Measurements from ENCODE around the gene DDA1. TPM values are rescaled to one million over a fixed set of nuclear protein-coding genes. Genes with fewer than 3 reads are reported as not detected.

DDA1 gene
- total RNA-seq (2021) (36.2 to 42.8 TPM (median 37.0 TPM) in 3 replicates), Bru-seq, nascent RNA (percentile 66 among the genes with signal in this experiment)
- long read RNA-seq, experiment 1, full-length matches to known transcripts: 114 of 131 reads
- long read RNA-seq, experiment 1, partial matches to known transcripts: 6 of 131 reads
- long read RNA-seq, experiment 1, other reads (novel, unspliced or antisense): 11 of 131 reads
- long read RNA-seq, experiment 2, full-length matches to known transcripts: 32 of 46 reads
- long read RNA-seq, experiment 2, partial matches to known transcripts: 2 of 46 reads
- long read RNA-seq, experiment 2, other reads (novel, unspliced or antisense): 12 of 46 reads
- long read RNA-seq, experiment 3, full-length matches to known transcripts: 150 of 169 reads
- long read RNA-seq, experiment 3, partial matches to known transcripts: 2 of 169 reads
- long read RNA-seq, experiment 3, other reads (novel, unspliced or antisense): 17 of 169 reads

- peak; percentile 85 for ATAC-seq
- peaks cover 31% of the 10 kb centered on the region for H3K4me1 Mint-ChIP-seq
- peaks cover 8% of the 10 kb centered on the region for H3K36me3 Mint-ChIP-seq
- POLR2A ChIA-PET: interaction anchor here (0.5 to 2.4 kb wide), 14 partner anchors 12 to 185 kb away, joined by 3 to 10 read pairs (median 5); partner anchors contain the start of genes ANO8, BABAM1 and USE1
- H3K27me3 Mint-ChIP-seq (ENCODE audit: low read depth): no peaks in the 10 kb centered on the region
- CTCF ChIA-PET: interaction anchor here (0.6 to 3.1 kb wide), 21 partner anchors 12 to 868 kb away, joined by 3 to 35 read pairs (median 4); partner anchors contain the start of genes BABAM1, MVB12A and OCEL1
- TF ChIP-seq MLX (CRISPR knock-in tag; IDR thresholded peaks at IDR 0.05) (no peak), NR2C2 (CRISPR knock-in tag; IDR thresholded peaks at IDR 0.05) (peak; percentile 97), SP1 (CRISPR knock-in tag; conservative IDR thresholded peaks at IDR 0.05) (peak; percentile 97), ETV6 (CRISPR knock-in tag; IDR thresholded peaks at IDR 0.05) (peak; percentile 28; the same call in 1 of the 2 replicates), ZMAT4 (CRISPR knock-in tag; IDR thresholded peaks at IDR 0.05) (no peak), PRDM15 (CRISPR knock-in tag; IDR thresholded peaks at IDR 0.05) (no peak), FOXK1 (CRISPR knock-in tag; IDR thresholded peaks at IDR 0.05) (peak; percentile 82), ZNF671 (CRISPR knock-in tag; IDR thresholded peaks at IDR 0.05) (no peak), FOXP4 (CRISPR knock-in tag; IDR thresholded peaks at IDR 0.05) (0 out of 2 replicates have a peak, but pooled peaks have one; percentile 33), KAT7 (CRISPR knock-in tag; IDR thresholded peaks at IDR 0.05; ENCODE audit: borderline replicate concordance) (0 out of 2 replicates have a peak, but pooled peaks have one; percentile 48), GABPB1 (CRISPR knock-in tag; IDR thresholded peaks at IDR 0.05) (peak; percentile 61; the same call in 1 of the 2 replicates), NFE2L1 (CRISPR knock-in tag; IDR thresholded peaks at IDR 0.05) (no peak), ZNF121 (CRISPR knock-in tag; IDR thresholded peaks at IDR 0.05) (no peak), ZNF396 (CRISPR knock-in tag; IDR thresholded peaks at IDR 0.05; ENCODE audit: borderline replicate concordance) (no peak), JUN (CRISPR knock-in tag; IDR thresholded peaks at IDR 0.05) (no peak), NFYB (CRISPR knock-in tag; conservative IDR thresholded peaks at IDR 0.05; ENCODE audit: low read depth) (peak; percentile 100)
- TF ChIP-seq, protein P1, sequence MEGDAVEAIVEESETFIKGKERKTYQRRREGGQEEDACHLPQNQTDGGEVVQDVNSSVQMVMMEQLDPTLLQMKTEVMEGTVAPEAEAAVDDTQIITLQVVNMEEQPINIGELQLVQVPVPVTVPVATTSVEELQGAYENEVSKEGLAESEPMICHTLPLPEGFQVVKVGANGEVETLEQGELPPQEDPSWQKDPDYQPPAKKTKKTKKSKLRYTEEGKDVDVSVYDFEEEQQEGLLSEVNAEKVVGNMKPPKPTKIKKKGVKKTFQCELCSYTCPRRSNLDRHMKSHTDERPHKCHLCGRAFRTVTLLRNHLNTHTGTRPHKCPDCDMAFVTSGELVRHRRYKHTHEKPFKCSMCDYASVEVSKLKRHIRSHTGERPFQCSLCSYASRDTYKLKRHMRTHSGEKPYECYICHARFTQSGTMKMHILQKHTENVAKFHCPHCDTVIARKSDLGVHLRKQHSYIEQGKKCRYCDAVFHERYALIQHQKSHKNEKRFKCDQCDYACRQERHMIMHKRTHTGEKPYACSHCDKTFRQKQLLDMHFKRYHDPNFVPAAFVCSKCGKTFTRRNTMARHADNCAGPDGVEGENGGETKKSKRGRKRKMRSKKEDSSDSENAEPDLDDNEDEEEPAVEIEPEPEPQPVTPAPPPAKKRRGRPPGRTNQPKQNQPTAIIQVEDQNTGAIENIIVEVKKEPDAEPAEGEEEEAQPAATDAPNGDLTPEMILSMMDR (IDR thresholded peaks at IDR 0.05): no peak
- TF ChIP-seq, protein P2, sequence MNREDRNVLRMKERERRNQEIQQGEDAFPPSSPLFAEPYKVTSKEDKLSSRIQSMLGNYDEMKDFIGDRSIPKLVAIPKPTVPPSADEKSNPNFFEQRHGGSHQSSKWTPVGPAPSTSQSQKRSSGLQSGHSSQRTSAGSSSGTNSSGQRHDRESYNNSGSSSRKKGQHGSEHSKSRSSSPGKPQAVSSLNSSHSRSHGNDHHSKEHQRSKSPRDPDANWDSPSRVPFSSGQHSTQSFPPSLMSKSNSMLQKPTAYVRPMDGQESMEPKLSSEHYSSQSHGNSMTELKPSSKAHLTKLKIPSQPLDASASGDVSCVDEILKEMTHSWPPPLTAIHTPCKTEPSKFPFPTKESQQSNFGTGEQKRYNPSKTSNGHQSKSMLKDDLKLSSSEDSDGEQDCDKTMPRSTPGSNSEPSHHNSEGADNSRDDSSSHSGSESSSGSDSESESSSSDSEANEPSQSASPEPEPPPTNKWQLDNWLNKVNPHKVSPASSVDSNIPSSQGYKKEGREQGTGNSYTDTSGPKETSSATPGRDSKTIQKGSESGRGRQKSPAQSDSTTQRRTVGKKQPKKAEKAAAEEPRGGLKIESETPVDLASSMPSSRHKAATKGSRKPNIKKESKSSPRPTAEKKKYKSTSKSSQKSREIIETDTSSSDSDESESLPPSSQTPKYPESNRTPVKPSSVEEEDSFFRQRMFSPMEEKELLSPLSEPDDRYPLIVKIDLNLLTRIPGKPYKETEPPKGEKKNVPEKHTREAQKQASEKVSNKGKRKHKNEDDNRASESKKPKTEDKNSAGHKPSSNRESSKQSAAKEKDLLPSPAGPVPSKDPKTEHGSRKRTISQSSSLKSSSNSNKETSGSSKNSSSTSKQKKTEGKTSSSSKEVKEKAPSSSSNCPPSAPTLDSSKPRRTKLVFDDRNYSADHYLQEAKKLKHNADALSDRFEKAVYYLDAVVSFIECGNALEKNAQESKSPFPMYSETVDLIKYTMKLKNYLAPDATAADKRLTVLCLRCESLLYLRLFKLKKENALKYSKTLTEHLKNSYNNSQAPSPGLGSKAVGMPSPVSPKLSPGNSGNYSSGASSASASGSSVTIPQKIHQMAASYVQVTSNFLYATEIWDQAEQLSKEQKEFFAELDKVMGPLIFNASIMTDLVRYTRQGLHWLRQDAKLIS (CRISPR knock-in tag; IDR thresholded peaks at IDR 0.05; ENCODE audit: borderline replicate concordance): no peak
- TF ChIP-seq, protein P3, sequence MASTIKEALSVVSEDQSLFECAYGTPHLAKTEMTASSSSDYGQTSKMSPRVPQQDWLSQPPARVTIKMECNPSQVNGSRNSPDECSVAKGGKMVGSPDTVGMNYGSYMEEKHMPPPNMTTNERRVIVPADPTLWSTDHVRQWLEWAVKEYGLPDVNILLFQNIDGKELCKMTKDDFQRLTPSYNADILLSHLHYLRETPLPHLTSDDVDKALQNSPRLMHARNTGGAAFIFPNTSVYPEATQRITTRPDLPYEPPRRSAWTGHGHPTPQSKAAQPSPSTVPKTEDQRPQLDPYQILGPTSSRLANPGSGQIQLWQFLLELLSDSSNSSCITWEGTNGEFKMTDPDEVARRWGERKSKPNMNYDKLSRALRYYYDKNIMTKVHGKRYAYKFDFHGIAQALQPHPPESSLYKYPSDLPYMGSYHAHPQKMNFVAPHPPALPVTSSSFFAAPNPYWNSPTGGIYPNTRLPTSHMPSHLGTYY (CRISPR knock-in tag; IDR thresholded peaks at IDR 0.05): no peak
- no peaks in the 10 kb centered on the region for H3K9me3 Mint-ChIP-seq
- DNase-seq (ENCODE audit: low spot score): peak; percentile 100
- H3K4me3 Mint-ChIP-seq: peak within 1 kb of the TSS; percentile 89
- H3K27ac Mint-ChIP-seq: peak within 1 kb of the TSS; percentile 95
Observed at GRCh38 chr19:17309198-17309964, at the start of gene DDA1. Gene DDA1, plus strand, starts transcription at chr19:17309563. Its CDS starts 92 bp downstream, at chr19:17309655.
